Sigmoid colon (tissue), 4 donors: ENCODE measurements around the gene KRTAP5-9.
"Not testable (repeated sequence)": the region's sequence is repeated elsewhere in the genome, so short reads cannot be mapped to it uniquely, and the experiment has no call there.

Experiments
- POLR2A ChIP-seq, 2 donors: fragments of 450-650 bp; IDR thresholded peaks; one replicate each; pipeline ENCODE4 v1.6.1; 2016; ENCODE audit warnings: antibody characterized with exemption in 2 of 2, mild to moderate bottlenecking in 2 of 2, moderate library complexity in 2 of 2
- POLR2AphosphoS5 ChIP-seq, 4 donors: sonication (generic); formaldehyde crosslinking; IDR thresholded peaks; one replicate each; pipeline ENCODE4 v1.6.1; 2017; ENCODE audit warnings: antibody characterized with exemption in 4 of 4
- TF ChIP-seq, protein P1 (sequence below), 4 experiments: fragments of 450-650 bp in 3 of 4; fragments of 200-600 bp in 1 of 4; IDR thresholded peaks; one replicate each; pipeline ENCODE4 v1.5.1; 2016 to 2019; ENCODE audit warnings: antibody characterized with exemption in 4 of 4, mild to moderate bottlenecking in 3 of 4, moderate library complexity in 2 of 4

DNA sequence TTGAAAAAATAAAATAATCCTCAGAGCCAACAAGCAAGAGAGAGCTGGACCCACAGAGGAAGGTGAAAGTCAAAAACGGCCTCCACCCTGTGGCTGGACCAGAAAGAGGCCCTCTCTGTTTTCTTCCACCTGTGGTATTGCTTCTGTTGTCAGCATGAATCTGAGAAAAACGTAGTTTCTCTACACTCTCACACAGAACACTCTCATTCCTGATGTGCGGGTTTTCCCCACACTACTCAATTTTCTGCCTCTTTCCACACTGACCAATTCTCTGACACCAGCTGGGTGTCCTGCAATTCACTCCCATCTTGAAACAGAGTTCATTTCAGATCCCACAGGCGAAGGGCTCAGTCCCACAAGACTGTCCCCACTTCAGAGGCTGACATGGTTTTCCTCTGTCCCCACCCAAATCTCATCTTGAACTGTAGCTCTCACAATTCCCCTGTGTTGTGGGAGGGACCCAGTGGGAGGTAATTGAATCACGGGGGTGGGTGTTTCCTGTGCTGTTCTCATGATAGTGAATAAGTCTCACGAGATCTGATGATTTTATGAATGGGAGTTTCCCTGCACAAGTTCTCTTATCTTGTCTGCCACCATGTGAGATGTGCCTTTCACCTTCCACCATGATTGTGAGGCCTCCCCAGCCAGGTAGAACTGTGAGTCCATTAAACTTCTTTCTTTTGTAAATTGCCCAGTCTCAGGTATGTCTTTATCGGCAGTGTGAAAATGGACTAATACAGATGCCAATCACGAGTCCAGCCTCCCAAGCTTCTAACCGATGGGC, 7.5 kb upstream of the KRTAP5-9 start:
- not testable (repeated sequence) for TF ChIP-seq POLR2A, POLR2AphosphoS5 (IDR thresholded peaks at IDR 0.05)
- TF ChIP-seq, protein P1, sequence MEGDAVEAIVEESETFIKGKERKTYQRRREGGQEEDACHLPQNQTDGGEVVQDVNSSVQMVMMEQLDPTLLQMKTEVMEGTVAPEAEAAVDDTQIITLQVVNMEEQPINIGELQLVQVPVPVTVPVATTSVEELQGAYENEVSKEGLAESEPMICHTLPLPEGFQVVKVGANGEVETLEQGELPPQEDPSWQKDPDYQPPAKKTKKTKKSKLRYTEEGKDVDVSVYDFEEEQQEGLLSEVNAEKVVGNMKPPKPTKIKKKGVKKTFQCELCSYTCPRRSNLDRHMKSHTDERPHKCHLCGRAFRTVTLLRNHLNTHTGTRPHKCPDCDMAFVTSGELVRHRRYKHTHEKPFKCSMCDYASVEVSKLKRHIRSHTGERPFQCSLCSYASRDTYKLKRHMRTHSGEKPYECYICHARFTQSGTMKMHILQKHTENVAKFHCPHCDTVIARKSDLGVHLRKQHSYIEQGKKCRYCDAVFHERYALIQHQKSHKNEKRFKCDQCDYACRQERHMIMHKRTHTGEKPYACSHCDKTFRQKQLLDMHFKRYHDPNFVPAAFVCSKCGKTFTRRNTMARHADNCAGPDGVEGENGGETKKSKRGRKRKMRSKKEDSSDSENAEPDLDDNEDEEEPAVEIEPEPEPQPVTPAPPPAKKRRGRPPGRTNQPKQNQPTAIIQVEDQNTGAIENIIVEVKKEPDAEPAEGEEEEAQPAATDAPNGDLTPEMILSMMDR (IDR thresholded peaks at IDR 0.05): not testable (repeated sequence)
